ENCODE data around the gene ORAI2.
"Not testable (repeated sequence)": the region's sequence is repeated elsewhere in the genome, so short reads cannot be mapped to it uniquely, and the experiment has no call there.

Gene ORAI2

DNA sequence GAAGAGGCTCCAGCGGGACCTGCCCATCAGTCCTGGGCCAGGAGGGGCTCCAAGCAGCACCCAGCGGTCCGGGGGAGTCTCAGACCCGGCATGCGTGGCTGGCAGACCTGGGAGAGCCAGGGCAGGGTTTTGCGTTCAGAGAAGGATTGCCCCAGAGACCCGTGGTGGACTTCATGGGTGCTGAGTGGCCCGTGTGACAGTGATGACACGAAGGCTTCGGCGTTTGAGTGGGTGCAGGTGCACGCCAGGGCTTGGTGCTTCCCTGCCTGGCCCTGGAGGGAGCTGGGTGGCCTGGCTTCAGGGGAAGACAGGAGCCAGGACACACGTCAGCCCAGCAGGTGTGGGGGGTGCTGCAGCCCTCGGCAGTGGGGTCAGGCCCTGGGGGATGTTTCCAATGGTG lies 13.9 kb downstream of the ORAI2 start:
- DNase-seq: no peak

DNA sequence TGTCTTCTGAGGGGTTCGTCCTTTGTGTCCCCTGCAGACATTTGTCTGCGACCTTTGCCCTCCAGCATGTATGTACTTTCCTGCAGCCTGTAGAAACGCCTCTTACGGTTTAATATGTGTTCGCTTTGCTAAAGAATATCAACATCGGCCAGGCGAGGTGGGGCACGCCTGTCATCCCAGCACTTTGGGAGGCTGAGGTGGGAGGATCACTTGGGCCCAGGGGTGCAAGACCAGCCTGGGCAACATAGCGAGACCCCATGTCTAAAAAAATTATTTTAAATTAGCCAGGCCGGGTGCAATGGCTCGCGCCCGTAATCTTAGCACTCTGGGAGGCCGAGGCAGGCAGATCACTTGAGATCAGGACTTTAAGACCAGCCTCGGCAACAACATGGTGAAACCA lies 15.8 kb downstream of the ORAI2 start:
- DNase-seq: no peak

DNA sequence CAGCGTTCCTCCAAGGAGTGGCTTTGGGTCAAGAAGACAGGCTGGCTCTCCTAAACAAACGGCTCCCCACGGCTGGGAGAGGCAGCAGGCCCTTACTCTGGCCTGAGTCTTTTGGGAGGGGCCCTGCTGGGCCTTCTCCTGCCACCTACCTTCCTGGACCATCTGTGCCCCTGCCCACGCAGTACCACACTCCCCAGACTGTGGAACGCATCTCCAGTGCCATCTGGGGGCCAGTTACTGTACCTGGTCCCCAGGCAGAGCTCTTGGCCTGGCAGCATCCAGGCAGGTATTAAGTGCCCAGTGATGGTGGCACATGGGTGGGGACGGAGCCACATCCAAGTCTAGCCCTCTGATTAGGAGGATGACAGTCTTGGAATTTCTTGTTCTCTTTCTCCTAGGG lies 16.9 kb downstream of the ORAI2 start:
- no peak for DNase-seq

DNA sequence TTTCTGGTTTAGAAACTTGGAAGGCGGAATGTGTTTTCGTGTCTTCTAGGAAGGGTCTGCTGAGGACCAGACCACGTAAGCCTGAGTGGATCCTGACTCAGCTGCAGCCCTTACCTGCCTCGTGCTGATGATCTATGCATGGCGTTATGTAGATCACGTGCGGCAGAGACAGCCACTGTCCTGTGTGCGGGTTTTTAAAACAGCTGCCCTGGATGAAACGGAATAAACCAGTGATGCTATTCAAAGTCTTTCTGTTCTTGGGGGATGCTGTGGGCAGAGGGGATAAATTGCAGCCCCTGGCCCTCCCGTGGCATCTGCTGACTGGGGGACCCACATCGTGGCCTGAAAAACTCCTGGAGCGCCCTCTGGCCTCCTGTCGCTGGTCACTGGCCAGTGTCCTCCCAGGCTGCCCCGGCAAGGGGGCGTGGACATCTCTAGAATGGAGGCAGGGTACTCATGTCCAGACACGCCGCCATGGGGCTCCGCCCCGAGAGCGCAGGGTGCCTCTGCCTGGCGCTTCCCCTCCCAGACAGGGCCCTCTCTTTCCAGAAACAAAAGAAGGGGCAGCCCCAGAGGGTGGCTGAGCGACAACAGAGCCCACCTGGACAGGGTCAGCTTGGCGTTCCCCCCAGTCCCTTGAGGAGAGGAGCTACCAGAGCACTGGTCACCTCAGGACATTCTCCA lies 18.1 kb downstream of the ORAI2 start:
- DNase-seq: no peak

DNA sequence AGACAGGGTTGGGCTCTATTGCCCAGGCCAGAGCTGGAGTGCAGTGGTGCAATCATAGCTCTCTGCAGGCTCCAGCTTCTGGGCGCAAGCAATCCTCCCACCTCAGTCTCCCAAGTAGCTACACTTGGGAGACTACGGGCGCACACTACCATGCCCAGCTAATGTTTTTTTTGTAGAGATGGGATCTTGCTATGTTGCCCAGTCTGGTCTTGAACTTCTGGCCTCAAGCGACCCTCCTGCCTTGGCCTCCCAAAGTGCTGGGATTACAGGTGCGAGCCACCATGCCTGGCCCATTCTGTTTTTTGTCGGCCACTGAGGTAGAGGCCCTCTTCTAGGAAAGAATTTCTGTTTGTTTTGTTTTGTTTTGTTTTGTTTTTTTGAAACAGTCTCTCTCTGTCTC lies 19.1 kb downstream of the ORAI2 start:
- no peak for DNase-seq

DNA sequence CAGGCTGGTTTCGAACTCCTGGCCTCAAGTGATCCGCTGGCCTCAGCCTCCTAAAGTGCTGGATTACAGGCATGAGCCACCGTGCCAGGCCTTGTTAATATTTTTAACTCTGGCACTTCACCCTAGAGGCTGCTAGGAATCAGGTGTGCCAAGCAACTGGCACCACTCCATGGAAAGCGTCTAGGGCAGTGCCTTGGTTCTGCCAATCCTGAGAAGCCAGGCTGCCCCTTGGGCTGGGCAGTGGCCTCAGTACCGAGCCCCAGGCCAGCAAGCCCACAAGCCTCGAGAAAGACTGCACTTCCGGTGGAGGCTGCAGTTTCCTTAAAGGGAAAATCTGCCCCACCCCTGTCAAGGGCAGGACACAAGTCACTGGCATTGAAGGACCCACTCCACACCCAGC lies 19.9 kb downstream of the ORAI2 start:
- no peak for DNase-seq

DNA sequence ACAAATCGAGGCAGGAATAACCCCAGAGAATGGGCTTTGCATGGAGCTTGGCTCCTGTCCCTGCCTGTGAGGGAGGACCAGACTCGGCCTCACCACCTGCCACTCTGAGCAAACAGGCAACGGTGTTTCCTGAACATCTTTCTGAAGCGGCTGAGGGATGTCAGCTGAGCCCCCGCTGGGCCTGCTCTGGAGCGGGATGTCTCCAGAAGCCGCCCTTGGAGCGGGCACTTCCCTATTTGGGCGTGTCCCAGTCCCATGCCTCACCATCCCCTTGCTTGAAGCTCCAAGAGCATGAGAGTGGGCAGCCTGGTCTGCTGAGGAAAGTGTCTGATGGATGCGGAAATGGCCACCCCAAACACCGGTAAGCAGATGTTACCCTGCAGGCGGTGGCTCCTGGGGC lies 21.1 kb downstream of the ORAI2 start:
- no peak for DNase-seq

DNA sequence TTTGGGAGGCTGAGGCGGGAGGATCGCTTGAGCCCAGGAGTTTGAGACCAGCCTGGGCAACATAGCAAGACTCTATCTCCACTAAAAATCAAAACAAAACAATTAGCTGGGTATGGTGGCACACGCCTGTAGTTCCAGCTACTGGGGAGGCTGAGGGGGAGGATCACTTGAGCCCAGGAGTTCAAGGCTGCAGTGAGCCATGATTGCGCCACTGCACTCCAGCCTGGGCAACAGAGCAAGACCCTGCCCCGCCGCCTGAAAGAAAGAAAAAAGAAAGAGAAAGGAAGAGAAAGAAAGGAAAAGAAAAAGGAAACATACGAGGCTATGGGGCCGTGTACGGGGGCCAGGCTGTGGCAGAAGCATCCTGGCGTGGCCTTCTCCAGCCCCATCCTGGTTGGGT lies 21.6 kb downstream of the ORAI2 start:
- DNase-seq: not testable (repeated sequence)

DNA sequence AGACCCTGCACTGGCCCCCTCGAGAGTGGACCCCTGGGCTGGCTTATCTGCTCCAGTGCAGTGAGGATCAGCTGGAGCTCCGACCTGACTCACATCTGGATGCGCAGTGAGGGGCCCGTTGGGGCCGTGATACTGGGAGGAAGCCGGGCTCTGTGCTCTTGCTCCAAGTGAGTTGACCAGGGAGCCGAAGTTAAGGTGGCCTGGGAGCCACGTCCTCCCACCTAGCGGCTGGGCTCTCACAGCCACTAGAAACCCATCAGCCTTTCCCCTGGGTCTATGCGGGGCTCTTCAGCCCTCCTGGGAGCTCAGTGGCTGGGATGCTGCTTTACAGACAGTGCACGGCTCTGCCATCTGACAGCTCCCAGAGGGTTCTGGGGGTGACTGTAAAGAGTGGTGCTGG lies 22.2 kb downstream of the ORAI2 start:
- DNase-seq: no peak

DNA sequence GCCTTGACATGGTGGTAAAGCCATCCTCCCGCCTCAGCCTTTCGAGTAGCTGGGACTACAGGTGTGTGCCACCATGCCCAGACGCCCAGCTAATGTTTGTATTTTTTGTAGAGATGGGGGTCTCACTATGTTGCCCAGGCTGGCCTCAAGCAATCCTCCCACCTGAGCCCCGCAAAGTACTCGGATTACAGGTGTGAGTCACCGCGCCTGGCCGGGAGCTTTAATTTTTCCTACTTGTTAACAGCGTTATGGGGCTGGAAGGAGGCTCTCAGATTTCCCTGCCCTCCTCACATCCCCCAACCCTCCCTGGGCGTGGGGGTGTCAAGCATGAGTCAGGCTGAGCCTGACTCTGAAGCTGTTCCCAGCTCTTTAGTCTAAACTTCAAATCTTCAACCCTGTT lies 23.0 kb downstream of the ORAI2 start:
- DNase-seq: no peak

DNA sequence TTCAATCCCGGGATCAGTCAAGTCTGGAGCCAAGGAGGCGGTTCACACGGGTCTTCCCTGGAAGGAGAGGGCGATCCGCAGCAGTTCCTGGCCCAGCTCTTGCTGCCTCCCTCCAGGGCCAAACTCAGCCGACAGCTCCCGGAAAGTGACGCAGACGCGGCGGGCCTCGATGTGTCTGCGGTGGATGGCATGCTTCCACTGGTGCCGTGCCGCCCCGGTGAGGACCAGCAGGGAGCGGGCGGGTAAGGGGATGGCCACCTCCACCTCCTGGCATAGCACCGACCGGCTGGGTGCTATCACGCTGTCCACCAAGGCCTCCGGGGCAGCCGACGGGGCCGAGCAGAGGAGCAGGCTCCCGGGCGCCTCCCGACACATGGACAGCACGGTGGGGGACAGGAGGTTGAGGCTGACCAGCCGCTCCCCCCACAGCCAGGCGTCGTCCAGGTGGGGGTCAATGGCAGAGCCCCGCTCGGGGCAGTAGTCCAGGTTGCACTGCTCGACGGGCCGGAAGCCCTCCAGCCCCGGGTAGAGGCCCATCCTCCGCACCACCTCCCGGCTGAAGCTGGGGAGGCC lies 24.1 kb downstream of the ORAI2 start:
- no peak for DNase-seq

DNA sequence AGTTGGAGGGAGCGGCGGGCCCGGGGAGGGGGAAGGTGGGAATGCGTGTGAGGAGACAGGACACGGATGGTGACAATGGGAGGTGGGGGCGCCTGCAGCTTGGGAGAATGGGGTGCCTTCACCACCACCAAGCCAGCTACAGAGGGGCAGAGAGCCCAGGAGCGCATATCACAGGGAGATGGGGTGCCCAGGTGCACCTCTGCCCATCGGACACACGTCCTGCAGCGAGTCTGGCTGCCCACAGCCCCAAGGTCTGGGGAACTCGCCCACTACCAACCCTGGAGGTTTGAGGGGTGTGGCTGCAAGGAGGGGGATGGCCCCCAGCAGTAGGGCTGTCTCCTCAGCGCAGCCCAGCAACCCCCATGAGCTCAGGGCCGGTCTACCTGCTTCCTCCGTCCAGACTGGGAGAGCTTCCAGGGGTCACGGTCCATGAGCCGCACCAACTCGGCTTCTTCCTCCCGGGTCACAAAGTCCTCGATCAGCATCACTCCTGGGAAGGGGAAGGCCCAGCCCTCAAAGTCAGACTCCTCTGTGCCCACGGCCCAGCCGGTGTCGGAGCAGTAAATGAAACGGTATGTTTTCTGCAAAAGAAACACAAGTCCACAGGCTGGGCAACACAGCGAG lies 26.0 kb downstream of the ORAI2 start:
- no peak for DNase-seq

DNA sequence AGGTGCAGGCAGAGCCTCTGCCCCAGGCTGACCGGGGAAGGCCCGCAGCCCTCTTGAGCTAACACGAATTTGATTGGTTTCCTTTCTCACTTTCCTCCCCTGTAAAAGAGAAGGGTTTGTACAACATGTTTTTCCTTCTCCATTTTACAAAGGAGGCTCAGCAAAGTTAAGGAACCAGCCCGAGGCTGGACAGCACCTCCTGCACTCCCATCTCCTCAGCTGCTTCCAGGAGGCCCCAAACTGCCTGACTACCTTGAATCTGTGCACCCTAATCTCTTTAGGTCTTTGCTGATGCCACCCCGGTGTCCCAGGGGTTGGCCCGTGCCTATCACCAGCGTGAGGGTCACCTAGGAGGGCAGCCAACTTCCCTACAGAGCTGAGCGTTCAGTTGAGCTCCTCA lies 27.1 kb downstream of the ORAI2 start:
- no peak for DNase-seq

DNA sequence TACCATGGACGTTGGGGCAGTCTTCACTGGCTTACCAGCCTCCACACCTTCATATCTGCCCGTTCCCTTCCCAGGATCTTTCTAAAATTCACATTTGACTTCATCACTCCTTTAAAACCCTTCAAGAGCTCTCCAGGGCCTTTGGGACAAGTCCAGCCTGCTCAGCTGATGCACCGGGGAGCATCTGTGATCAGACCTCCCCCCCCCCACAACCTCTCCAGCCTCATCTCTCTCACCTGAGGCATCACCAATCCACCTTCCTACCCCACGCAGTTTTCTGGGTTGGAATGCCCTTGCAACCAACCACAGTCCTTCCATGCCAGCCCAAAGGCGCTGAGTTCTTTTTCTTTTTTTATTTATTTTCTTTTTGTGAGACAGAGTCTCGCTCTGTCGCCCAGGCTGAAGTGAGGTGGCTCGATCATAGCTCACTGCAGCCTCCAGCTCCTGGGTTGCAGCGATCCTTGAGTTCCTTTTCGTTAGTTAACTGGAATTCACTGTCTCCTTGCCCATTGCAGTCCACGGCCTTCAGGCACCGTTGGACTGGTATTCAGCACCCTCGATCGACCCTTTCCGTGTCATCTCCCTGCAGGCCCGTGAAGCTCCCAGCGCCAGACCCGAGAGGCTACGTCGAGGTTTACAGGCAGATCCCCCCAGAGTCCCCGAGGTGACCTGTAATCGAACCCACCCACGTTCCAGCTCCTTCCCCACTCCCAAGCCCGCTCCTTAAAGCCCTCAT lies 30.6 kb downstream of the ORAI2 start:
- no peak for DNase-seq

DNA sequence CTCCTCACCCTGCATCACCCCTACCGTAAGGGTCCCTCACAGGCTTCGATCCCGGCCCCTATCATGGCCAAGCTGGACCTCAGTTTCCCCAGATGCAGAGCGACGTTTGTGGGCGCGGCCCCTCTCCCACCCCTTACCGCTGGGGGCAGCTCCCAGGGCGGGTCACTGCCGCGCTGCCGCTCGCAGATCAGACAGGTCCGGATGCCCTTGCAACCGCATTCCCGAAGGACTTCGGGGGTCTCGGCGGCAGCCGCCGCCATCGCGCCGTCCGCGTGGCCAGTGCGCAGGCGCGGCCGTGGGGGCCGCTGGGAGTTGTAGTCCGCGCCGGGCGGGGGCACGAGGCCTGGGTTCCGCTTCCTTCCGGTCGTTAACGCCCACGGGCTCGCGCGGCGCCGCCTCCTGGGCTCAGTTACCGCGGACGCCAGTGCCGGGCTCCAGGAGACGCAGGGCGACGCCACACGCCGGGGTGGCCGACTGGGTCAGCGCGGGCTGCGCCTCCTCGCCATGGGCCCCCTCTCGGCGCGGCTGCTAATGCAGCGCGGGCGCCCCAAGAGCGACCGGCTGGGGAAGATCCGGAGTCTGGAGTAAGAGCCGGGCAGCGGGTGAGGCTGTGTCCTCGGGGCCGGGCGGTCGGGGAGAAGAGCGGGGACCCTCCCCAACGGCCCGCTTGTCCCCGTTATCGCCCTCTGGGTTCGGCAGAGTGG lies 31.4 kb downstream of the ORAI2 start, which contains the start of the genes ALKBH4 and LRWD1:
TSS of gene ALKBH4 (minus strand) at position 287 of the 704 bp plus-strand sequence. CDS start at position 260, 27 bp downstream.
TSS of gene LRWD1 (plus strand) at position 408 of the 704 bp plus-strand sequence. CDS start at position 505, 97 bp downstream.
- DNase-seq: peak; percentile 78

DNA sequence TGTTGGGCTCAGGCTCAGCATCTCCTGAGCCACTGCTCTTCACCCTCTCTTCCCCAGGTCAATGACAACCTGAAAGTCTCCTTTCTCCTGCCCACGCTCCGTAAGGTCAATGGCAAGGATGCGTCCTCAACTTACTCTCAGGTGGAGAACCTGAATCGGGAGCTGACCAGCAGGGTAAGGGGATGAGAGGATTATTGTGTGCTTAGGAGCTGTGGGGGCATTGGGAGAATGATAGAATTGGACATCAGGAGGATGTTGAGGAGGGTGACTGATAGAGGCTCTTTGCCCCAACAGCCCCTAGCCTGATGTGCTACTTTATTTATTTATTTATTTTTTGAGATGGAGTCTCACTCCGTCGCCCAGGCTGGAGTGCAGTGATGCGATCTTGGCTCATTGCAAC lies 32.7 kb downstream of the ORAI2 start:
- no peak for DNase-seq

DNA sequence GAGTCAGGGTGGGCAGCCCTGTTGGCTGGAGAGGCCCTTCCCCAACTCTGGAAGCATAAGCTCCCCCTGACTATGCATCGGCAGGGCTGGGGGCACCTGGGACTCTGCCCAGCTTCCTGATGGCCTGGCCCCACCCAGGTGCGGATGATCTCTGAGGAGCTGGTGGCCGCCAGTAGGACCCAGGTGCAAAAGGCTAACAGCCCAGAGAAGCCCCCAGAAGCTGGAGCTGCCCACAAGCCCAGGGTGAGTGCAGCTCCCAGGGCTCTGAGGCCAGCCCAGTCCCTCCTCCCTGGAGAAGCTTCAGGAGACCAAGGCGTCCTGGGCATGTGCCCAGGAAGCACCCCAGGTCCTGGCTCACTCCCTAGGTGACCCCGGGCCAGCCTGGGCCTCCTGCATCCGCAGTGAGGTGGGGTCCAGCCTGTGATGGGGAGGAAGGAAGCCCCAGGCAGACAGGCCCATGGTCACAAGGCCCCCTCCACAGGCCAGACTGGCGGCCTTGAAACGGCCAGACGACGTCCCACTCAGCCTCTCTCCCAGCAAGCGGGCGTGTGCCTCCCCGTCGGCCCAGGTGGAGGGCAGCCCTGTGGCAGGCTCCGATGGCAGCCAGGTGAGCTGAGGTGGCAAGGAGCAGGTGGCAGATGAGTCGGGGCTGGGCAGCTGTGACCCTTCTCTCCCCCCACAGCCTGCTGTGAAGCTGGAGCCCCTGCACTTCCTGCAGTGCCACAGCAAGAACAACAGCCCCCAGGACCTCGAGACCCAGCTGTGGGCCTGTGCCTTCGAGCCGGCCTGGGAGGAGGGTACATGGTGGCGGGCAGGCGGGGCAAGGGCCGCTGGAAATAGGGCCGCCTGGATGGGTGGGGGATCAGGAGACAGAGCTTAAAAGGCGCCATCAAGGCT lies 34.5 kb downstream of the ORAI2 start:
- DNase-seq: no peak

DNA sequence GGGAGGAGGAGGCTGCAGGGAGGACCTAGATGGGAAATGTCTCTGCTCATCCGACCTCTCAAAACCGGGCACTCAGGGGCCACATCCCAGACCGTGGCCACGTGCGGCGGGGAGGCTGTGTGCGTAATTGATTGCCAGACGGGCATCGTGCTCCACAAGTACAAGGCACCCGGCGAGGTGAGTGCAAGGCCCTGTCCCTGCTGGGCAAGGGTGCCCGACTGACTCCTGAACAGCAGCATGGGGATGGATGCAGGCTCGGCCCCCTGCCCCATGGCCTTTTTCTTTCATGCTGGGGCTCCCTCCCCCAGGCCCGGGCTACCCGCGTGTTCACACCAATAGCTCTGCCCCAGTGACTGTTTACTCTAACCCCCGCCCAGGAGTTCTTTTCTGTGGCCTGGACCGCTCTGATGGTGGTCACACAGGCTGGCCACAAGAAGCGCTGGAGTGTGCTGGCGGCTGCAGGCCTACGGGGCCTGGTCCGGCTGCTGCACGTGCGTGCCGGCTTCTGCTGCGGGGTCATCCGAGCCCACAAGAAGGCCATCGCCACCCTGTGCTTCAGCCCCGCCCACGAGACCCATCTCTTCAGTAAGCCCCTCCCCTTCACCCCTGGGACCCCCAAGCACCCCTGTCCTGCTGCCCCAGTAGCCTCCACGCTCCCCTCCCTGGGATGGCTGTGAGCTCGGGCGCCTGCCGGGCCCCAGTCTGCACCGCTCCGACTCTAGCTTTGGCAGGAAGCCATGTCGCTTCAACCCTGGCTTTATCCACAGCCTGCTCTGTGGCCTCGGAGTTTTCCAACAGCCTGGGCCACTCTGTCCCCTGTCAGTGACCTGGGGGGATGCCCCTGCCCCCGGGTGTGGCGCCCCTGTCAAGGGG lies 35.3 kb downstream of the ORAI2 start:
- DNase-seq: no peak

DNA sequence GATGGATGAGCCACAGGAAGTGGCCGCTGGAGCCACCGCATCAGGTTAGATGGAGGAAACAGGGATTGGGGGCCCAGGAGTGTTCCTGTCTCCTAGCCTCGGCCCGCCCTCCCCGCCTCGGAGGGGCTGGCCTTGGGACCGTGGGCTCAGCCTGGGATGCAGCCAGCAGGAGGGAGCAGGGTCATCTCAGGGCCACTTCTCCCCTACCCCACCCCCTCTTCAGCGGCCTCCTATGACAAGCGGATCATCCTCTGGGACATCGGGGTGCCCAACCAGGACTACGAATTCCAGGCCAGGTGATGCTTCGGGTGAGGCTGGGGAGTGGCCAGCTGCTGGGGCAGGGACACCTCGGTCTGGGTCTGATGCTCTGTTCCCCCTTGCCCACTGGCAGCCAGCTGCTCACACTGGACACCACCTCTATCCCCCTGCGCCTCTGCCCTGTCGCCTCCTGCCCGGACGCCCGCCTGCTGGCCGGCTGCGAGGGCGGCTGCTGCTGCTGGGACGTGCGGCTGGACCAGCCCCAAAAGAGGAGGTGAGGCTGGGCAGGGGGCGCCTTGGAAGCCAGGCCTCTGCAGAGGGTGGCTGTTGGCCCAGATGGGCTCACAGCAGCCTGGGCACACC lies 36.1 kb downstream of the ORAI2 start:
- DNase-seq: no peak
